KMS-11 (cell line): ENCODE results near the gene CAMK1G.

Source experiments
- H2AFZ ChIP-seq: fragments of 200-600 bp; sonication (generic); 2 replicates; pipeline ENCODE4 v1.6.1; 2016; ENCODE audit warnings: antibody characterized with exemption, mixed run types, low read depth
- H3K27ac ChIP-seq: fragments of 200-600 bp; sonication (generic); 2 replicates; pipeline ENCODE4 v1.6.1; 2016; ENCODE audit warnings: mild to moderate bottlenecking, mixed run types
- H3K27me3 ChIP-seq: fragments of 200-600 bp; sonication (generic); 2 replicates; pipeline ENCODE4 v1.6.1; 2017; ENCODE audit warnings: mild to moderate bottlenecking, low read depth, mixed run types, moderate library complexity; ENCODE audit not compliant: insufficient read depth
- H3K36me3 ChIP-seq: fragments of 200-600 bp; sonication (generic); 2 replicates; pipeline ENCODE4 v1.6.1; 2017; ENCODE audit warnings: mild to moderate bottlenecking, mixed run types; ENCODE audit not compliant: insufficient read depth
- H3K4me1 ChIP-seq: fragments of 200-600 bp; sonication (generic); 2 replicates; pipeline ENCODE4 v1.6.1; 2016; ENCODE audit warnings: mild to moderate bottlenecking, low read depth, mixed run types; ENCODE audit not compliant: poor library complexity, severe bottlenecking
- H3K4me2 ChIP-seq: fragments of 200-600 bp; sonication (generic); 2 replicates; pipeline ENCODE4 v1.7.0; 2016; ENCODE audit warnings: mild to moderate bottlenecking, mixed run types
- H3K4me3 ChIP-seq: fragments of 200-600 bp; sonication (generic); IDR thresholded peaks from 2 replicates; pipeline ENCODE4 v1.6.1; 2017; ENCODE audit warnings: low read depth, low read length, mixed read lengths; ENCODE audit not compliant: insufficient read depth
- H3K79me2 ChIP-seq: fragments of 200-600 bp; sonication (generic); 2 replicates; pipeline ENCODE4 v1.6.1; 2016; ENCODE audit warnings: low read depth, mixed run types; ENCODE audit not compliant: insufficient read depth
- H3K9ac ChIP-seq: fragments of 200-600 bp; sonication (generic); 2 replicates; pipeline ENCODE4 v1.6.1; 2016; ENCODE audit warnings: mild to moderate bottlenecking, mixed run types
- H4K20me1 ChIP-seq: fragments of 200-600 bp; sonication (generic); 2 replicates; pipeline ENCODE4 v1.6.1; 2016; ENCODE audit warnings: mild to moderate bottlenecking, mixed run types; ENCODE audit not compliant: insufficient read depth
- CTCF ChIP-seq: fragments of 200-600 bp; sonication (generic); conservative IDR thresholded peaks from 2 replicates; pipeline ENCODE4 v1.6.1; 2017; ENCODE audit warnings: low read depth, mild to moderate bottlenecking, antibody characterized with exemption, low read length, moderate library complexity, mixed read lengths

The CAMK1G gene

GRCh38 chr1:209589440-209589839, 5.9 kb downstream of the CAMK1G start:
- H4K20me1 ChIP-seq: no peaks in the 10 kb centered on the region
- no peak overlapping the region for H3K9ac ChIP-seq
- TF ChIP-seq CTCF: no peak
- no peaks in the 10 kb centered on the region for H3K4me1 ChIP-seq
- no peaks in the 10 kb centered on the region for H3K79me2 ChIP-seq
- H3K27me3 ChIP-seq: no peaks in the 10 kb centered on the region
- H3K4me2 ChIP-seq: no peak overlapping the region
- no peak overlapping the region for H3K4me3 ChIP-seq
- H3K36me3 ChIP-seq: no peaks in the 10 kb centered on the region
- no peak overlapping the region for H3K27ac ChIP-seq
- H2AFZ ChIP-seq: no peak overlapping the region

DNA sequence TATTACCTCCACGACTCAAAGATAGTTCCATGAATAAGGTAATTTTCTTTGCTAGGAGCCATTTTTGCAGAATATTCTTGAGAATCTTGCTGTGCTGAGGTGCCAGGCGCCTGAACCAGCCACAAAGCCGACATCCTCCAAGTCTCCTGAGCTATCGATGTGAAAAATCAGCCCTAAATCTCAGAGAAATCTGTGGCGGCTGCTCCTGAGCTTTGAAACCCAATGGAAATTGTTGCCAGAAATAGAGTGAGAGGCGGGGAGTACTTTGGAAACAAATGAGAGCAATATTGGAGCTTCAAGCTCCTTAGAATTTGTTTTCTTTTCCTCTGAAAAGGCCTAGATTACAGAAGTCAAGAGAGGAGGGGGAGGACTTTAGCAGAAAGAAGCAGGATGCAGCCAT, 6.3 kb downstream of the CAMK1G start:
- Histone ChIP-seq H3K36me3 (no peaks in the 10 kb centered on the region), H3K79me2 (no peaks in the 10 kb centered on the region), H2AFZ (no peak overlapping the region), H3K27me3 (no peaks in the 10 kb centered on the region), H3K4me2 (no peak overlapping the region), H4K20me1 (no peaks in the 10 kb centered on the region), H3K9ac (no peak overlapping the region), H3K27ac (no peak overlapping the region), H3K4me3 (no peak overlapping the region), H3K4me1 (no peaks in the 10 kb centered on the region)
- no peak for TF ChIP-seq CTCF

DNA sequence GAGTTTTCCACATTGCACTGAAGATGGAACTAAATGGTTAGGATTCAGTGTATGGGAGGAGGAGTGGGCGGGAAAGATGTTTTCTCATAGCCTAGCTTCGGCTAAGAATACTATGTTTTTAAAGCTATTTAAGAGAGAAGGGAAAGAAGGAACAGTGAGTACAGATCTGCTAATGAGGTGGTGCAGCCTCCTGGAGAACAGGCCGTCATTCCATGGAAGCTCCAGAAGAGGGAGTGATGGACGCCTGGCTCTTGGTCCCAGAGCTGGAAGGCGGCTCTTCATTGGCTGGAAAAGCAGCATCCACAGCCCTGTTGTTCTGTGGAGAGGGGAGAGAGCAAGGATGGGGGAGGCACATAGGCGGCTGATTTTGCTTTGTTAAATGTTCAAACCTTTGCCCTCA, 6.9 kb downstream of the CAMK1G start:
- Histone ChIP-seq H3K27ac (no peak overlapping the region), H2AFZ (no peak overlapping the region), H3K79me2 (no peaks in the 10 kb centered on the region), H4K20me1 (no peaks in the 10 kb centered on the region), H3K36me3 (no peaks in the 10 kb centered on the region), H3K9ac (no peak overlapping the region), H3K4me3 (no peak overlapping the region), H3K27me3 (no peaks in the 10 kb centered on the region), H3K4me1 (no peaks in the 10 kb centered on the region), H3K4me2 (no peak overlapping the region)
- no peak for TF ChIP-seq CTCF

GRCh38 chr1:209593747-209594146, 10.2 kb downstream of the CAMK1G start:
- no peak overlapping the region for H3K27ac ChIP-seq
- H2AFZ ChIP-seq: no peak overlapping the region
- H3K4me1 ChIP-seq: no peaks in the 10 kb centered on the region
- no peak overlapping the region for H3K4me3 ChIP-seq
- no peak for TF ChIP-seq CTCF
- H3K4me2 ChIP-seq: no peak overlapping the region
- no peaks in the 10 kb centered on the region for H3K27me3 ChIP-seq
- no peaks in the 10 kb centered on the region for H3K79me2 ChIP-seq
- no peaks in the 10 kb centered on the region for H3K36me3 ChIP-seq
- H4K20me1 ChIP-seq: no peaks in the 10 kb centered on the region
- H3K9ac ChIP-seq: no peak overlapping the region

DNA sequence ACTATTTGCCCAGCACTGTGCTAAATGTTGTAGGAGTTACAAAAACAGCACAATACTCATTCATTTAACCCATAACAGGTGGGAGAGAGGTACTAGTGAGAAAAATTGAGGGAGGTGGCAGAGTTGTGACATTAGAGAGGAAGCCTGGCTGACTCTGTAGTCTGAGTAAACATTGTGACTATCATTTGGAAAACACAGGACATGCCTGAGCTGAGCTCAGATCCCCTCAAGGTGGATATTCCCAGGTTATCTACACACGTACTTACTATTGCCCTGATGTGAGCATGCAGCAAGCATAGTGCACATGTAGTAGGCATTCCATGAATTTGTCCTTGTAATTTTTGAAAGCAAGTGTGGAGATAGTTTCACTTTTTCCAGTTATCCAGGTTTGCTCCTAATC, 10.9 kb downstream of the CAMK1G start:
- no peak overlapping the region for H3K4me2 ChIP-seq
- H4K20me1 ChIP-seq: no peaks in the 10 kb centered on the region
- H3K79me2 ChIP-seq: no peaks in the 10 kb centered on the region
- H3K4me1 ChIP-seq: no peaks in the 10 kb centered on the region
- no peak overlapping the region for H3K4me3 ChIP-seq
- no peak overlapping the region for H2AFZ ChIP-seq
- H3K27me3 ChIP-seq: no peaks in the 10 kb centered on the region
- no peak overlapping the region for H3K9ac ChIP-seq
- no peak for TF ChIP-seq CTCF
- no peak overlapping the region for H3K27ac ChIP-seq
- H3K36me3 ChIP-seq: no peaks in the 10 kb centered on the region
